Stimulated activated CD4-positive, alpha-beta T cell treated with anti-CD3 and anti-CD28 coated beads, Interleukin-4, amount 100 ng/mL, for 4 hours (primary cell): ENCODE data around the gene IGSF21.

Source experiments
- DNase-seq, 2 experiments: peaks; one replicate each; pipeline ENCODE4 v3.0.0-alpha.2; 2020

Gene IGSF21

GRCh38 chr1:18097206-18097605 is 10.4 kb upstream of the IGSF21 start:
- no peak for DNase-seq

- DNase-seq = no peak
Observed at GRCh38 chr1:18099026-18099425, 8.6 kb upstream of the IGSF21 start.

- DNase-seq = no peak
Observed at GRCh38 chr1:18100060-18100459, 7.5 kb upstream of the IGSF21 start.

- DNase-seq = peak; percentile 6 to 23
Observed at GRCh38 chr1:18100491-18101063, 7.0 kb upstream of the IGSF21 start.

- DNase-seq = no peak
Observed at GRCh38 chr1:18101508-18101907, 6.1 kb upstream of the IGSF21 start.

- DNase-seq = no peak
Observed at GRCh38 chr1:18103788-18104421, 3.7 kb upstream of the IGSF21 start.

GRCh38 chr1:18104546-18105100 is 3.0 kb upstream of the IGSF21 start:
- DNase-seq = no peak

GRCh38 chr1:18105196-18105595 is 2.4 kb upstream of the IGSF21 start:
- DNase-seq = no peak

GRCh38 chr1:18108299-18109057 is 880 bp downstream of the IGSF21 start:
- DNase-seq = no peak

- no peak for DNase-seq
Observed at GRCh38 chr1:18109058-18109755, 1.6 kb downstream of the IGSF21 start.

- DNase-seq = no peak
Observed at GRCh38 chr1:18109756-18110597, 2.4 kb downstream of the IGSF21 start.

GRCh38 chr1:18110598-18110939 is 3.0 kb downstream of the IGSF21 start:
- DNase-seq = no peak

- DNase-seq = peak; percentile 3 to 8
Observed at GRCh38 chr1:18110968-18111367, 3.4 kb downstream of the IGSF21 start.

- DNase-seq = no peak
Observed at GRCh38 chr1:18111605-18112297, 4.2 kb downstream of the IGSF21 start.

GRCh38 chr1:18112611-18113010 is 5.0 kb downstream of the IGSF21 start:
- DNase-seq = no peak

- no peak for DNase-seq
Observed at GRCh38 chr1:18114726-18115410, 7.3 kb downstream of the IGSF21 start.

GRCh38 chr1:18116777-18117176 is 9.2 kb downstream of the IGSF21 start:
- no peak for DNase-seq

- DNase-seq = no peak
Observed at GRCh38 chr1:18118078-18118477, 10.5 kb downstream of the IGSF21 start.

GRCh38 chr1:18118491-18118890 is 10.9 kb downstream of the IGSF21 start:
- no peak for DNase-seq

- DNase-seq = no peak
Observed at GRCh38 chr1:18119289-18119688, 11.7 kb downstream of the IGSF21 start.

GRCh38 chr1:18119771-18120377 is 12.3 kb downstream of the IGSF21 start:
- no peak for DNase-seq
